Stimulated activated naive CD8-positive, alpha-beta T cell treated with anti-CD3 and anti-CD28 coated beads, Interleukin-15, amount 100 ng/mL, for 72 hours (primary cell): ENCODE measurements around the gene RTP5.

ENCODE experiments used
- ATAC-seq: fragments of 150-1000 bp; cut with Tn5 transposase; 2 replicates; pipeline ENCODE4 v1.10.0; 2021; ENCODE audit warnings: mild to moderate bottlenecking, moderate library complexity
- DNase-seq, 2 donors: peaks; one replicate each; pipeline ENCODE4 v3.0.0; 2021 to 2022
- H3K27ac Mint-ChIP-seq, 2 donors: one replicate each; pipeline ENCODE4 v1.8.0; 2022; ENCODE audit warnings: mild to moderate bottlenecking in 2 of 2, mixed read lengths in 2 of 2, moderate library complexity in 2 of 2
- H3K27me3 Mint-ChIP-seq: one replicate; pipeline ENCODE4 v1.8.0; 2022; ENCODE audit warnings: mixed read lengths
- H3K4me1 Mint-ChIP-seq: one replicate; pipeline ENCODE4 v1.8.0; 2022; ENCODE audit warnings: mild to moderate bottlenecking, mixed read lengths
- H3K4me3 Mint-ChIP-seq, 2 donors: one replicate each; pipeline ENCODE4 v1.8.0; 2022; ENCODE audit warnings: mild to moderate bottlenecking in 2 of 2, mixed read lengths in 2 of 2, moderate library complexity in 1 of 2
- H3K9me3 Mint-ChIP-seq, 2 donors: one replicate each; pipeline ENCODE4 v1.8.0; 2022; ENCODE audit warnings: mixed read lengths in 2 of 2

Gene RTP5

DNA sequence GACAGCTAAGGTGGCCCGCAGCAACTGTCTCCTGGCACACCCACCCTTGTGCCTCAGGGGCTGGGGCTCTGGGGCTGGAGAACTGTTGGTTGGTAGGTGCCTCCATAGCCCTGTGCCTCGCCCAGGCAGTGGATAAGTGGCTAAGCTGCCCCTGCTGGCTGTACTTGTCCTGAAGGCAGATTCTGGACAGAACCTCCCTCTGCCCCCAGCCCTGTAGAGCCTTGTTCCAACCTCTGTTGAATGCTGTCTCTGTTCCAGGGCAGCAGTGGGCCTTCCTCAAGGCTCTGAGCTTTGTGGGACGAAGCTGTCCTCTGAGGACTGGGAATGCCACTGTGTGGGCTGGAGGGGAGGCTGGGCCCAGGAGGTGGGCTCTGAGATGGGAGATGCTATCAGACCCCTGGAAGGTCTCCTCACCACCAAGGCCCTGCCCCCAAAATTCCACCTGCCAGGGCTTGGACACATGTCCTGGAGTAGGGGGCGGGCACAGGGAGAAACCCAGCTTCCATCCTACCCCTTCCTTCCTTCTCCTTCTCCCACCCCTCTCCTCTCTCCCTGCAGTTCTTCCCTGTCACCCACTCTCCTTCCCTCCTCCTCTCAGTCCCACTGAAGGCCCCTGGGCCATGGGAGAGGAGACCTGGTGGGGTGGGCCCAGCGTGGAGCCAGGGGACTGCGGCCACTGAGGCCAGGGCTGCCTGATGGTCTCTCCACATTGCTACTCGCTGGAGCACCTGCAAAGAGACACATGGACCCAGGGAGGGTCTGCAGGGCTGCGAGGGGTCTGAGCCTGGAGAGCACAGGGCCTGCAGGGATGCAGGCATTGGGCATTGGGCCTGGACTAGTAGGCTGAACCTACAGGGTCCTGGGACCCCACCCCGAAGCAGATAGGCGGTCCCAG lies 9.1 kb upstream of the RTP5 start:
- H3K27me3 Mint-ChIP-seq, result peaks cover 26% of the 10 kb centered on the region
- H3K4me1 Mint-ChIP-seq, result peaks cover 94% of the 10 kb centered on the region
- DNase-seq (no peak), ATAC-seq (peak; percentile 26)
- H3K4me3 Mint-ChIP-seq, result peak overlapping the region; percentile 87 to 89
- peak overlapping the region; percentile 14 to 97 for H3K27ac Mint-ChIP-seq
- peaks cover 23 to 26% of the 10 kb centered on the region in 2 donors for H3K9me3 Mint-ChIP-seq

- no peak for DNase-seq
- H3K4me3 Mint-ChIP-seq, result peak overlapping the region; percentile 15 to 42
- H3K4me1 Mint-ChIP-seq, result peaks cover 94% of the 10 kb centered on the region
- H3K27ac Mint-ChIP-seq, result peak overlapping the region in 1 of 2 donors; percentile 41
- no peak for ATAC-seq
- peaks cover 34% of the 10 kb centered on the region for H3K27me3 Mint-ChIP-seq
- peaks cover 23 to 27% of the 10 kb centered on the region in 2 donors for H3K9me3 Mint-ChIP-seq
These were observed 8.3 kb upstream of the RTP5 start for GRCh38 chr2:241861264-241861663.

DNA sequence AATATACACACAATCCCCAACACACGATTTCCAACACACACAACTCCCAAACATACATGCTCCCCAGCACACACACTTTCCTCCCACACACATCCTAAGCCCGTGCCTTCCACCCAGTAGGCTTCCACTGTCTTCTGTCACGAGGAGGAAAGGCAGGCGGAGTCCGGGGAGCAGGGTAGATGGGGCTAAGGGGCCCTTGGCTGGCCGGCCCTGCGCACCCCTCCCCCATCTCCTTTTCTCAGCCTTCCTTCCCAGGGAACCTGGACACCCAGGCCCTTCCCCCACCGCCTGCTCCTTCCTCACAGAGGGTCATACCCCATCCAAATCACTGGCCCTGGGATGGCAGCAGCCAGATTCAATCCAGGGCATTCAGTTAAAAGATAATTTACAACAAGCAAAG lies 7.4 kb upstream of the RTP5 start:
- Mint-ChIP-seq H3K27ac (no peak overlapping the region), H3K4me3 (peak overlapping the region; percentile 0 to 42), H3K9me3 (peaks cover 23 to 27% of the 10 kb centered on the region in 2 donors), H3K27me3 (peaks cover 34% of the 10 kb centered on the region), H3K4me1 (peaks cover 91% of the 10 kb centered on the region)
- DNase-seq, result no peak
- no peak for ATAC-seq

DNA sequence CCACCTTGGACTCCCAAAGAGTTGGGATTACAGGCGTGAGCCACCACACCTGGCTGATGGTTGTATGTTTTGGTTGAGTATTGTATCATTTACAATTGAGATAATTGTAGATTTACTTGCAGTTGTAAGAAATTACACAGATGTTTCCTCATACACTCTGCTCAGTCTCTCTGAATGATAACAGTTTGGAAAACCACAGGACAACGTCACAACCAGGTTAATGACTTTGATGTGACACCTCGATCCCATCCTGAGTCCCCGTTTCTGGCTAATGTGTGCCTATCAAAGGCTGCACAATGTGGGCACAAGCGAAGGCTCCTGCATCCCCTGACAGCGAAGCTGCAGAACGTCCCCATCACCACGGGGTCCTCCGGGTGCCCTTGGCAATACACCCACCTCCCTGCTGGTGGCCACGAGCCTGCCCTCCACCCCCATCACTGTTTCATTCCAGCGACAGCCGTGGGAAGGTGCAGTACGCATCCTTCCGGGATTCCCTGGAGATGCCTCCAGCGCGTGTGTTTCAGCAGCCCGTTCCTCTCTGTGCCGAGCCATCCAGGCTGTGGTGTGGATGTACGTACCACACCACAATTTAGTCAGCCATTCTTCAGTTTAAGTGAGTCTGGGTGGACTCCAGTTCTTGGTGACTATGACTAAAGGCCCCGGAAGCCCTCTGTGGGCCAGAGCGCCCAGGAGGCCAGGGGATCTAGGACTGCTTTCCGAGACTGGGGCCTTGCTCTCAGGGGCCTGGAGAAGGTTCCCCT lies 6.6 kb upstream of the RTP5 start:
- peak overlapping the region; percentile 70 to 74 for H3K4me3 Mint-ChIP-seq
- peaks cover 23 to 27% of the 10 kb centered on the region in 2 donors for H3K9me3 Mint-ChIP-seq
- H3K27ac Mint-ChIP-seq, result peak overlapping the region; percentile 37 to 49
- peaks cover 91% of the 10 kb centered on the region for H3K4me1 Mint-ChIP-seq
- DNase-seq (no peak), ATAC-seq (no peak)
- peaks cover 34% of the 10 kb centered on the region for H3K27me3 Mint-ChIP-seq

- H3K4me3 Mint-ChIP-seq, result peak overlapping the region; percentile 70 to 74
- peak overlapping the region in 1 of 2 donors; percentile 37 for H3K27ac Mint-ChIP-seq
- ATAC-seq (peak; percentile 53), DNase-seq (peak in 1 of 2 donors; percentile 75)
- peaks cover 34% of the 10 kb centered on the region for H3K27me3 Mint-ChIP-seq
- peaks cover 91% of the 10 kb centered on the region for H3K4me1 Mint-ChIP-seq
- H3K9me3 Mint-ChIP-seq, result peaks cover 23 to 27% of the 10 kb centered on the region in 2 donors
These were observed 6.0 kb upstream of the RTP5 start for GRCh38 chr2:241863536-241863954.

GRCh38 chr2:241864168-241864849 lies 5.2 kb upstream of the RTP5 start:
- peaks cover 97% of the 10 kb centered on the region for H3K4me1 Mint-ChIP-seq
- DNase-seq, result no peak

DNA sequence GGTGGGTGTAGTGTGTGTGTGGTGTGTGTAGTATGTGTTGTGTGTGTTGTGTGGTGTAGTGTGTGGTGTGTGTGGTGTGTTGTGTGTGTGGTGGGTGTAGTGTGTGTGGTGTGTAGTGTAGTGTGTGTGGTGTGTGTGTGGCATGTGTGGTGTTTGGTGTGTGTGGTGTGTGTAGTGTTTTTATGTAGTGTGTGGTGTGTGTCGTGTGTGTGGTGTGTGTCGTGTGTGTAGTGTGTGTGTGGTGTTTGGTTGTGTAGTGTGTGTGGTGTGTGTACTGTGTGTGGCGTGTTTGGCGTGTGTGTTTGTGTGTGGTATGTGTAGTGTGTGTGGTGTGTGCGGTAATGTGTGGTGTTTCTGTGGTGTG lies 4.7 kb upstream of the RTP5 start:
- Mint-ChIP-seq H3K27ac (peak overlapping the region; percentile 62 to 87), H3K9me3 (peaks cover 23 to 27% of the 10 kb centered on the region in 2 donors), H3K4me1 (peaks cover 96% of the 10 kb centered on the region), H3K4me3 (no peak overlapping the region), H3K27me3 (peaks cover 34% of the 10 kb centered on the region)
- DNase-seq (no peak), ATAC-seq (no peak)

More at GRCh38 chr2:241864168-241864849, 5.2 kb upstream of the RTP5 start:
- H3K27me3 Mint-ChIP-seq, result peaks cover 34% of the 10 kb centered on the region
- H3K9me3 Mint-ChIP-seq, result peaks cover 23 to 27% of the 10 kb centered on the region in 2 donors
- H3K27ac Mint-ChIP-seq, result peak overlapping the region; percentile 8 to 14
- ATAC-seq, result no peak
- H3K4me3 Mint-ChIP-seq, result peak overlapping the region; percentile 7 to 11

DNA sequence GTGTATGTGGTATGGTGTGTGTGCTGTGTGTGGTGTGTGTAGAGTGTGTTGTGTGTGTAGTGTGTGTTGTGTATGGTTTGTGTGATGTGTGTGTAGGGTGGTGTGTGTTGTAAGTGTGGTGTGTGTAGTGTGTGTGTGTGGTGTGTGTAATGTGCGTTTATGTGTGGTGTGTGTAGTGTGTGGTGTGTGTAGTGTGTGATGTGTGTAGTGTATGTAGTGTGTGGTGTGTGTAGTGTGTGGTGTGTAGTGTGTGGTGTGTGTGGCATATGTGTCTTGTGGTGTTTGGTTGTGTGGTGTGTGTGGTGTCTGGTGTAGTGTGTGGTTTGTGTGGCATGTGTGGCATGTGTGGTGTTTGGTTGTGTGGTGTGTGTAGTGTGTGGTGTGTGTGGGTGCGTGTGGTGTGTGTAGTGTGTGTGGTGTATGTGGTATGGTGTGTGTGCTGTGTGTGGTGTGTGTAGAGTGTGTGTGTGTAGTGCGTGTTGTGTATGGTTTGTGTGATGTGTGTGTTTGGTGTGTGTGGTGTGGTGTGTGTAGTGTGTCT lies 4.0 kb upstream of the RTP5 start:
- peaks cover 94% of the 10 kb centered on the region for H3K4me1 Mint-ChIP-seq
- peaks cover 23 to 27% of the 10 kb centered on the region in 2 donors for H3K9me3 Mint-ChIP-seq
- peak overlapping the region in 1 of 2 donors; percentile 1 for H3K27ac Mint-ChIP-seq
- peak overlapping the region; percentile 0 to 19 for H3K4me3 Mint-ChIP-seq
- DNase-seq (no peak), ATAC-seq (no peak)
- peaks cover 34% of the 10 kb centered on the region for H3K27me3 Mint-ChIP-seq

GRCh38 chr2:241865957-241866789 lies 3.4 kb upstream of the RTP5 start:
- H3K27me3 Mint-ChIP-seq, result peaks cover 36% of the 10 kb centered on the region
- ATAC-seq (peak; percentile 35), DNase-seq (peak; percentile 52 to 62)
- H3K4me1 Mint-ChIP-seq, result peaks cover 94% of the 10 kb centered on the region
- H3K27ac Mint-ChIP-seq, result no peak overlapping the region
- peaks cover 23 to 27% of the 10 kb centered on the region in 2 donors for H3K9me3 Mint-ChIP-seq
- H3K4me3 Mint-ChIP-seq, result peak overlapping the region; percentile 0 to 19

GRCh38 chr2:241866790-241867645 lies 2.5 kb upstream of the RTP5 start:
- H3K27me3 Mint-ChIP-seq, result peaks cover 34% of the 10 kb centered on the region
- DNase-seq, result no peak

GRCh38 chr2:241867776-241868420 lies 1.6 kb upstream of the RTP5 start:
- Mint-ChIP-seq H3K27me3 (peaks cover 31% of the 10 kb centered on the region), H3K4me3 (peak overlapping the region; percentile 44 to 67), H3K4me1 (peaks cover 93% of the 10 kb centered on the region), H3K27ac (no peak overlapping the region), H3K9me3 (peaks cover 17% of the 10 kb centered on the region in 2 donors)
- DNase-seq, result peak; percentile 60 to 68
- ATAC-seq, result peak; percentile 51

More at GRCh38 chr2:241866790-241867645, 2.5 kb upstream of the RTP5 start:
- no peak for ATAC-seq
- H3K4me3 Mint-ChIP-seq, result peak overlapping the region; percentile 48 to 51
- H3K9me3 Mint-ChIP-seq, result peaks cover 17 to 18% of the 10 kb centered on the region in 2 donors
- no peak overlapping the region for H3K27ac Mint-ChIP-seq
- H3K4me1 Mint-ChIP-seq, result peaks cover 94% of the 10 kb centered on the region

- peak; percentile 6 for ATAC-seq
These were observed 858 bp upstream of the RTP5 start for GRCh38 chr2:241868661-241869081.

GRCh38 chr2:241870081-241870541 lies 582 bp downstream of the RTP5 start:
- Mint-ChIP-seq H3K27me3 (peaks cover 17% of the 10 kb centered on the region), H3K9me3 (peaks cover 4% of the 10 kb centered on the region in 2 donors), H3K4me3 (no peak overlapping the region), H3K27ac (no peak overlapping the region), H3K4me1 (peaks cover 80% of the 10 kb centered on the region)
- ATAC-seq (no peak), DNase-seq (no peak)

More at GRCh38 chr2:241868661-241869081, 858 bp upstream of the RTP5 start:
- no peak for DNase-seq
- H3K27me3 Mint-ChIP-seq, result peaks cover 31% of the 10 kb centered on the region
- peak overlapping the region in 1 of 2 donors; percentile 38 for H3K27ac Mint-ChIP-seq
- peak overlapping the region; percentile 44 to 67 for H3K4me3 Mint-ChIP-seq
- H3K4me1 Mint-ChIP-seq, result peaks cover 87% of the 10 kb centered on the region
- H3K9me3 Mint-ChIP-seq, result peaks cover 17% of the 10 kb centered on the region in 2 donors
